DMS53 treated with DMSO at 0.1 percent for 48 hours (cell line): ENCODE results near the gene SORCS2.

Experiments
- DNase-seq: peaks from one replicate; lab custom pipeline; 2025; ENCODE audit not compliant: unreplicated experiment; lab: John Stamatoyannopoulos, UW

Gene SORCS2

DNA sequence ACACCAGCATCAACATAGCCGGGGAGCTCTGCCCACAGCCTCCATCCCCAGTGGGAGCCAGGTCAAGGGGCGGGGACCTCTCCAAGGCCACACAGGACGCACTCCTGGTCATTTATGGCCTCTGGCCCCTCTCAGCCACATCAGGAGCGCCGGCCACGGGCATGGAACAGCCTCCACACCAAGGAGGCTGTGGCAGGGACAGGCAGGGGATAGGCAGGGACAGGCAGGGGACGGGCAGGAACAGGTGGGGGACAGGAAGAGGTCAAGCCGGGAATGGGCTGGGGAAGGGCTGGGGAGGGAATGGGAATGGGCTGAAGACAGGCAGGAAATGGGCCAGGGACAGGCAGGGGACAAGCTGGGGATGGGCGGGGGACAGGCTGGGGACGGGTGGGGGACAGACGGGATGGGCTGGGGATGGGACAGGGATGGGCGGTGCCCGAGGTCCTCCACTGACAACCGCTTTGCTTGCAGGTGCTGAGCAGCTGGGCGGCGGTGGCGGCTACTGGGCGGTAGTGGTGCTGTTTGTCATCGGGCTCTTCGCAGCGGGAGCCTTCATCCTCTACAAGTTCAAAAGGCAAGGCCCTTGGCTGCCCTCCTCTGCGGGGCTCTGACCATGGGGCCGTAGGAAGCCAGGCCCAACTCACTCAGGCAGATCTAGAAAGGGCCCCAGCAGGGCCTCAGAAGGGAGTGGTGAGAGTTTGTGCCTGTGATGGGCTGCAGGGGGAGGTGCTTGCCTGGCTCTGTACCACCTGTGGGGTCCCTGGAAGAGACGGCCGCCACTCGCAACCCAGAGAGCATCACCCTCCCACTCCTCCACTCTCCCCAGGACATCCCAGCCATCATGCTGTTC lies 541.7 kb downstream of the SORCS2 start:
- no peak for DNase-seq

- DNase-seq, result no peak
Measured at GRCh38 chr4:7734651-7735260, 542.4 kb downstream of the SORCS2 start.

GRCh38 chr4:7735395-7735794 lies 543.1 kb downstream of the SORCS2 start:
- DNase-seq, result no peak

DNA sequence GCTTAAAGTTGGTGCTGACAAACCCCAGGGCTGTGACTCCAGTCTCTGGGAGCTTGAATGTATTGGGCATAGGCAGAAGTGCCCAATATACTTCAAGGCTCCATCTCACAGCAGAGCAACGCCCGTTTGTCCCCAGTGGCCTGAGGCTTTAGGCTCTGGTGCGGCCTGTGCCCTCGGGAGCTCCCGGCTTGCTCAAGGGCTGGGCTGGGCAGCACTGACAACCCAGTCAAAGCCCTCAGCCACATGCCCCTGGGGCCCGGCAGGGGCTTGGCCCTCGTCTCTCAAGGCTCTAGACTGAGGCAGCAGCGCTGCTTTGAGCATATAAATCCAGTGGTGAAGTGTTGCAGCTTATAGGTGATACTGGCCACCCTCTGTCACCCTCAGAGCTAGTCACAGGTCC lies 543.6 kb downstream of the SORCS2 start:
- no peak for DNase-seq

- DNase-seq, result no peak
Measured at GRCh38 chr4:7736436-7737267, 544.3 kb downstream of the SORCS2 start.

- no peak for DNase-seq
Measured at GRCh38 chr4:7737268-7737645, 544.9 kb downstream of the SORCS2 start.

DNA sequence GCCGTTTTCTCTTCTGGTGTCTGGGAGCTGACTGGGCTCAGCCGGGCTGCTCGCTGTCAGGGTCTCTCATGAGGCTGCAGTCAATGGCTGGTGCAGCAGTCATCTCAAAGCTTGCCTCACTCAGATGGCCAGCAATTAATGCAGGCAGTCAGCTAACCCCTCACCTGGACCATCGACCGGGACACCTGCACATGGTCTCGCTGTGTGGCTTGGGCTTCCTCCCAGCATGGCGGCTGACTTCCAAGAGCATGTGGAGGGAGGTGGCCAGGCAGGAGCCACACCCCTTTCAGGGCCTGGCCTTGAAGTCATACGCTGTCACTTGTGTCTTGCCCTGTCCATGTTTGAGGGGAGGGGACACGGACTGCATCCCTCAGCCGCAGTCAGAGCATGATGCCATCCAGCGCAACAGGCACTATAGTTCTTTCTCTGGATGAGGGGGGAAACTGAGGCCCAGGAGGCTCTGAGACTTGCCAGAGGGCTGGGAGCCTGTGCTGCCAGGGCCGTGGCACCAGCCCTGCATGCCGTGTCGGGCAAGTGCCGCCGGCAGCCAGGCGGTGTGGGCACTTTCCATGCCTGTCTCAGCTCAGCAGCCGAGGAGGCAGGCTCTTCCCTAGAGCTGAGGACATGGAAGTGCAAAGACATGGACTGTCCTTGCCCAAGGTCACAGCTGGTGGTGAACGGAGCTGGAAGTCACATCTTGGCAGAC lies 545.6 kb downstream of the SORCS2 start:
- no peak for DNase-seq

GRCh38 chr4:7738458-7739076 lies 546.2 kb downstream of the SORCS2 start:
- no peak for DNase-seq

GRCh38 chr4:7739077-7739917 lies 547.0 kb downstream of the SORCS2 start:
- DNase-seq, result no peak

- DNase-seq, result no peak
Measured at GRCh38 chr4:7739918-7740865, 547.9 kb downstream of the SORCS2 start.

GRCh38 chr4:7740866-7741525 lies 548.7 kb downstream of the SORCS2 start:
- no peak for DNase-seq

- DNase-seq, result no peak
Measured at GRCh38 chr4:7741946-7742806, 549.8 kb downstream of the SORCS2 start.

GRCh38 chr4:7742807-7743280 lies 550.5 kb downstream of the SORCS2 start:
- DNase-seq, result no peak

DNA sequence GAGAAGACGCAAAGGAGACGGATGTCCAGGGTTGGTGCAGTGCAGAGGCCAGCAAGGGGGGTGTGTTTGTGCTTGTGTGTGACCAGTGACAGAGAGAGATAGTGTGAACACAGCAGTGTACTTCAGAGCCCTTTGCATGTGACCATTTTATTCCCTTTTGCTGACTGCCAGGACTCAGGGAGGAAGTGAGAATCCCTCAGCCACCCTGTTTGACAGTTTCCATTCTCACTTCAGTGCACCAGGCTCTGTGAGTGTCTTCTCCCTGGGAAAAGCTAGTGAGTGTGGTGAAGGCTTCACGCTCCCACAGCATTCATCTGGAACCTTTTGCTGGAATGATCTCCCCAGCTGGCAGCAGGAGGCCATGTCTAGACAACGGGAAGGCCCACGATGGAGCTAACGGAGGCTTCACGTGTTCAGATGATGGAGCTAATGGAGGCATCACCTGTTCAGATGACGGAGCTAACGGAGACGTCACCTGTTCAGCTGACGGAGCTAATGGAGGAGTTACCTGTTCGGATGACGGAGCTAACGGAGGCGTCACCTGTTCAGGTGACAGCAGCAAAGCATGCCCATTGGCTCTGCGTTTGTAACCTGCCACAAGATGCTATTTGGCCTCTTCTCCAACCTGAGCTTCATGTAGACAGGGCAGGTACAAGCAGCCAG lies 551.9 kb downstream of the SORCS2 start:
- no peak for DNase-seq

GRCh38 chr4:7745301-7745885 lies 553.1 kb downstream of the SORCS2 start:
- no peak for DNase-seq

- DNase-seq, result no peak
Measured at GRCh38 chr4:7746351-7747061, 554.2 kb downstream of the SORCS2 start.
